Neural progenitor cell (in vitro differentiated cells): ENCODE data around the gene RECK.

Experiments used
- CTCF ChIP-seq: fragments of 200-600 bp; sonication (generic); IDR thresholded peaks from 2 replicates; pipeline ENCODE4 v1.5.1; 2017; ENCODE audit warnings: antibody characterized with exemption, mild to moderate bottlenecking
- EZH2 ChIP-seq: fragments of 200-600 bp; sonication (generic); IDR thresholded peaks from 2 replicates; pipeline ENCODE4 v1.6.1; 2017; ENCODE audit warnings: antibody characterized with exemption, mild to moderate bottlenecking, moderate library complexity

- TF ChIP-seq CTCF (no peak), EZH2 (no peak)
Observed at GRCh38 chr9:36123515-36123914, 86.8 kb downstream of the RECK start.
